ENCODE data around the gene C19orf25. TPM values are rescaled to one million over a fixed set of nuclear protein-coding genes. Genes with fewer than 3 reads are reported as not detected.

The C19orf25 gene
- total and polyA plus RNA-seq, 2 of the 13 experiments (the other 11 are each of a cell fraction or from before 2014, with no cell fraction given), result 14.2 to 32.4 TPM

DNA sequence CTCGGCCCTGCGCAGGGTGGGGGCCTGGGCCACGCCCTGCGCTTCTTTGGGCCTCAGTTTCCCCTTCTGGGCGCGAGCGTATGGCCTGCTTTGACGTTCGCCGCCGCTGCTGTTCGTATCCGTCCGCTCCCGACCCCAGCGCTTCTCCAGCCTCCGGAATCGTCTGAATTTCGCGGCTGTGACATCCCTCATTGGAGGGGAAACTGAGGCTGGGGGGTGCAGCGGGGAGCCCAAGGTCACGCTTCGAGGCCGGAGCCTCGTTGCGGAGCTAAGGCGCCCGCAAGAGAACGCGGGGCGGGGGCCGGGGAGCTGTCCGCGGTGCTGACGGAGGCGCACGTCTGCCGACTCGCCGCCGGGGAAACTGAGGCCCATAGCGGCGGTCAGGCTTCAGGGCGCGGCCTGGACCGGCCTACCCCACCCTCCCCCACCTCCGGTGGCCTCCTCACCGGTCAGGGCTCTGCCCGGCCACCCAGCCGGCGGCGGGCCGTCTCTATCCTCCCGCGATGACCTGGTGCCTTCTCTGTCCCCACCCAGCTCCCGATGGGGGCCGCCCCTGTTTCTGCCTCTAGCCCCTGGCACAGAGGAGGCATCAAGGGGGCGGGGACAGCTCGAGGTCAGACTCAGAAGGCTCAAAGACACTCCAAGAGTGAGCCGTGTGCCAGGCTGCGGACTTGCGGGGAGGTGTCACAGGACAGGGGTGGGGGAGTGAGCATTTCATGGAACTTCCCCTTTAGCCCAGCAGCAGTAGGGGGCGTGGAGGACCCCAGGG, 32.1 kb downstream of the C19orf25 start (continued):
- TF ChIP-seq, protein P1, sequence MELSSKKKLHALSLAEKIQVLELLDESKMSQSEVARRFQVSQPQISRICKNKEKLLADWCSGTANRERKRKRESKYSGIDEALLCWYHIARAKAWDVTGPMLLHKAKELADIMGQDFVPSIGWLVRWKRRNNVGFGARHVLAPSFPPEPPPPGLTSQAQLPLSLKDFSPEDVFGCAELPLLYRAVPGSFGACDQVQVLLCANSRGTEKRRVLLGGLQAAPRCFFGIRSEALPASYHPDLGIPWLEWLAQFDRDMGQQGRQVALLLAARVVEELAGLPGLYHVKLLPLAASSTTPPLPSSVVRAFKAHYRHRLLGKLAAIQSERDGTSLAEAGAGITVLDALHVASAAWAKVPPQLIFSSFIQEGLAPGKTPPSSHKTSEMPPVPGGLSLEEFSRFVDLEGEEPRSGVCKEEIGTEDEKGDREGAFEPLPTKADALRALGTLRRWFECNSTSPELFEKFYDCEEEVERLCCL (CRISPR knock-in tag; IDR thresholded peaks at IDR 0.05; ENCODE audit: borderline replicate concordance), result no peak
- TF ChIP-seq, protein P2, sequence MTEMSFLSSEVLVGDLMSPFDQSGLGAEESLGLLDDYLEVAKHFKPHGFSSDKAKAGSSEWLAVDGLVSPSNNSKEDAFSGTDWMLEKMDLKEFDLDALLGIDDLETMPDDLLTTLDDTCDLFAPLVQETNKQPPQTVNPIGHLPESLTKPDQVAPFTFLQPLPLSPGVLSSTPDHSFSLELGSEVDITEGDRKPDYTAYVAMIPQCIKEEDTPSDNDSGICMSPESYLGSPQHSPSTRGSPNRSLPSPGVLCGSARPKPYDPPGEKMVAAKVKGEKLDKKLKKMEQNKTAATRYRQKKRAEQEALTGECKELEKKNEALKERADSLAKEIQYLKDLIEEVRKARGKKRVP (CRISPR knock-in tag; IDR thresholded peaks at IDR 0.05), result no peak
- TF ChIP-seq, protein P3, sequence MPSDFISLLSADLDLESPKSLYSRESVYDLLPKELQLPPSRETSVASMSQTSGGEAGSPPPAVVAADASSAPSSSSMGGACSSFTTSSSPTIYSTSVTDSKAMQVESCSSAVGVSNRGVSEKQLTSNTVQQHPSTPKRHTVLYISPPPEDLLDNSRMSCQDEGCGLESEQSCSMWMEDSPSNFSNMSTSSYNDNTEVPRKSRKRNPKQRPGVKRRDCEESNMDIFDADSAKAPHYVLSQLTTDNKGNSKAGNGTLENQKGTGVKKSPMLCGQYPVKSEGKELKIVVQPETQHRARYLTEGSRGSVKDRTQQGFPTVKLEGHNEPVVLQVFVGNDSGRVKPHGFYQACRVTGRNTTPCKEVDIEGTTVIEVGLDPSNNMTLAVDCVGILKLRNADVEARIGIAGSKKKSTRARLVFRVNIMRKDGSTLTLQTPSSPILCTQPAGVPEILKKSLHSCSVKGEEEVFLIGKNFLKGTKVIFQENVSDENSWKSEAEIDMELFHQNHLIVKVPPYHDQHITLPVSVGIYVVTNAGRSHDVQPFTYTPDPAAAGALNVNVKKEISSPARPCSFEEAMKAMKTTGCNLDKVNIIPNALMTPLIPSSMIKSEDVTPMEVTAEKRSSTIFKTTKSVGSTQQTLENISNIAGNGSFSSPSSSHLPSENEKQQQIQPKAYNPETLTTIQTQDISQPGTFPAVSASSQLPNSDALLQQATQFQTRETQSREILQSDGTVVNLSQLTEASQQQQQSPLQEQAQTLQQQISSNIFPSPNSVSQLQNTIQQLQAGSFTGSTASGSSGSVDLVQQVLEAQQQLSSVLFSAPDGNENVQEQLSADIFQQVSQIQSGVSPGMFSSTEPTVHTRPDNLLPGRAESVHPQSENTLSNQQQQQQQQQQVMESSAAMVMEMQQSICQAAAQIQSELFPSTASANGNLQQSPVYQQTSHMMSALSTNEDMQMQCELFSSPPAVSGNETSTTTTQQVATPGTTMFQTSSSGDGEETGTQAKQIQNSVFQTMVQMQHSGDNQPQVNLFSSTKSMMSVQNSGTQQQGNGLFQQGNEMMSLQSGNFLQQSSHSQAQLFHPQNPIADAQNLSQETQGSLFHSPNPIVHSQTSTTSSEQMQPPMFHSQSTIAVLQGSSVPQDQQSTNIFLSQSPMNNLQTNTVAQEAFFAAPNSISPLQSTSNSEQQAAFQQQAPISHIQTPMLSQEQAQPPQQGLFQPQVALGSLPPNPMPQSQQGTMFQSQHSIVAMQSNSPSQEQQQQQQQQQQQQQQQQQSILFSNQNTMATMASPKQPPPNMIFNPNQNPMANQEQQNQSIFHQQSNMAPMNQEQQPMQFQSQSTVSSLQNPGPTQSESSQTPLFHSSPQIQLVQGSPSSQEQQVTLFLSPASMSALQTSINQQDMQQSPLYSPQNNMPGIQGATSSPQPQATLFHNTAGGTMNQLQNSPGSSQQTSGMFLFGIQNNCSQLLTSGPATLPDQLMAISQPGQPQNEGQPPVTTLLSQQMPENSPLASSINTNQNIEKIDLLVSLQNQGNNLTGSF (CRISPR knock-in tag; IDR thresholded peaks at IDR 0.05), result peak; percentile 70; the same call in 1 of the 2 replicates
- TF ChIP-seq ZFYVE20 (CRISPR knock-in tag; IDR thresholded peaks at IDR 0.05; ENCODE audit: borderline replicate concordance, low read depth) (0 out of 2 replicates have a peak, but pooled peaks have one; percentile 68), SNAPC2 (CRISPR knock-in tag; IDR thresholded peaks at IDR 0.05) (no peak), ZNF792 (CRISPR knock-in tag; IDR thresholded peaks at IDR 0.05) (no peak), ZMAT3 (CRISPR knock-in tag; conservative IDR thresholded peaks at IDR 0.05) (no peak; the same call in 1 of the 2 replicates), KAT8 (CRISPR knock-in tag; IDR thresholded peaks at IDR 0.05) (no peak), SIN3A (IDR thresholded peaks at IDR 0.05; ENCODE audit: borderline replicate concordance, low read depth, low read length) (no peak; the same call in 1 of the 2 replicates), REXO4 (CRISPR knock-in tag; IDR thresholded peaks at IDR 0.05; ENCODE audit: borderline replicate concordance) (no peak), KMT2B (CRISPR knock-in tag; IDR thresholded peaks at IDR 0.05) (no peak; the same call in 1 of the 2 replicates), SSRP1 (CRISPR knock-in tag; IDR thresholded peaks at IDR 0.05) (no peak), SIX4 (CRISPR knock-in tag; IDR thresholded peaks at IDR 0.05) (no peak), KDM6A (CRISPR knock-in tag; IDR thresholded peaks at IDR 0.05; ENCODE audit: low read depth) (no peak), NCOA5 (CRISPR knock-in tag; IDR thresholded peaks at IDR 0.05) (no peak), PCBP1 (IDR thresholded peaks at IDR 0.05; ENCODE audit: borderline replicate concordance, low read depth, low read length) (no peak), ZNF674 (CRISPR knock-in tag; IDR thresholded peaks at IDR 0.05; ENCODE audit: low read depth) (no peak), CEBPG (CRISPR knock-in tag; IDR thresholded peaks at IDR 0.05) (no peak), NFIB (CRISPR knock-in tag; IDR thresholded peaks at IDR 0.05; ENCODE audit: borderline replicate concordance) (no peak), ATAD3A (CRISPR knock-in tag; IDR thresholded peaks at IDR 0.05) (no peak)
- TF ChIP-seq, protein P4, sequence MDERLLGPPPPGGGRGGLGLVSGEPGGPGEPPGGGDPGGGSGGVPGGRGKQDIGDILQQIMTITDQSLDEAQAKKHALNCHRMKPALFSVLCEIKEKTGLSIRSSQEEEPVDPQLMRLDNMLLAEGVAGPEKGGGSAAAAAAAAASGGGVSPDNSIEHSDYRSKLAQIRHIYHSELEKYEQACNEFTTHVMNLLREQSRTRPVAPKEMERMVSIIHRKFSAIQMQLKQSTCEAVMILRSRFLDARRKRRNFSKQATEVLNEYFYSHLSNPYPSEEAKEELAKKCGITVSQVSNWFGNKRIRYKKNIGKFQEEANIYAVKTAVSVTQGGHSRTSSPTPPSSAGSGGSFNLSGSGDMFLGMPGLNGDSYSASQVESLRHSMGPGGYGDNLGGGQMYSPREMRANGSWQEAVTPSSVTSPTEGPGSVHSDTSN (CRISPR knock-in tag; IDR thresholded peaks at IDR 0.05), result no peak
- TF ChIP-seq, protein P5, sequence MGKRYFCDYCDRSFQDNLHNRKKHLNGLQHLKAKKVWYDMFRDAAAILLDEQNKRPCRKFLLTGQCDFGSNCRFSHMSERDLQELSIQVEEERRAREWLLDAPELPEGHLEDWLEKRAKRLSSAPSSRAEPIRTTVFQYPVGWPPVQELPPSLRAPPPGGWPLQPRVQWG (CRISPR knock-in tag; IDR thresholded peaks at IDR 0.05; ENCODE audit: borderline replicate concordance, low read depth), result no peak
